ENCODE results near the gene CYP2W1.

The CYP2W1 gene

DNA sequence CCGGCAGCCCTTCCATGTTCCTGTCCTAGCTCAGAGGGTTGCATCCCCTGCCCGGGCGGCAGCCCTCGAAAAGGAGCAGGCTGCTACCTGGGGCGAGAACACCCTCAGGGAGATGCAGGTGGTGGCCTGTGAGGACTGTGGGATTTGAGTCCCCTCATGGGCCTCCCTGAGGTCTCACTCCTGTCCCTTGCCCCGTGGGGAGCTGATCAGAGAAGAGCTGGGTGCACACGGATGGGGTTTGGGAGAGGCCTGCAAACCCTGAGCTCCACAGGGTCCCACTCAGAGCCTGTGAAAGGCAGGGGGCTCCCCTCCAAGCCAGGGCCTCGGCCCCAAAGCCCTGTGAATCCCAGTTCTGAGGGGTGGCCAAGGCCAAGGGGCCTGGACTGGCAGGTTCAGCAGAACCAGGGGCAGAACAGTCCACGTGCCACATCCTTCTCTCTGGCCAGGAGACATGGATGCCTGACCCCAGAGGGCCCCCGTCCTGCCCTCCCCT lies 424 bp upstream of the CYP2W1 start:
- DNase-seq, result no peak

DNA sequence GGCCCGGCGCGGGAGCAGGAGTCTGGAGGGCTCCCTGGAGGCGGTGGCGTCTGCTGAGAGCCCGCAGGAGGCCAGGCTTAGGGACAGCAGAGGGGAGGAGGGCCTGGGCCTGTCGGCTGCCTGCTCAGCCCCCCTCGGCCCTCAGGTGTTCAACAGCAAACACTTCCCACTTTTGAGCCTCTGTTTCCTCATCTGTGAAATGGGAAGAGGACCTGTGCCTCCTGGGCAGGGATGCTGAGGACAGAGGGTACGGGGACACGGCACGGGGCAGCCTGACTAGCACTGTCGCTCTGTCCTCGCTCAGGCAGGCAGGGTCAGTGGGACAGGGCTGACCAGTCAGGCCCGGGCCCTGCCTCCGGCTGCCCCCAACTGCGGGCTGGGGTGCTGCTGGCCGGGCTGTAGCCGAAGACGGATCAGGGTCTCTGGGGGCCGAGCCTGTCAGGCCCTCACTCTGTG lies 663 bp downstream of the CYP2W1 start:
- no peak for DNase-seq

DNA sequence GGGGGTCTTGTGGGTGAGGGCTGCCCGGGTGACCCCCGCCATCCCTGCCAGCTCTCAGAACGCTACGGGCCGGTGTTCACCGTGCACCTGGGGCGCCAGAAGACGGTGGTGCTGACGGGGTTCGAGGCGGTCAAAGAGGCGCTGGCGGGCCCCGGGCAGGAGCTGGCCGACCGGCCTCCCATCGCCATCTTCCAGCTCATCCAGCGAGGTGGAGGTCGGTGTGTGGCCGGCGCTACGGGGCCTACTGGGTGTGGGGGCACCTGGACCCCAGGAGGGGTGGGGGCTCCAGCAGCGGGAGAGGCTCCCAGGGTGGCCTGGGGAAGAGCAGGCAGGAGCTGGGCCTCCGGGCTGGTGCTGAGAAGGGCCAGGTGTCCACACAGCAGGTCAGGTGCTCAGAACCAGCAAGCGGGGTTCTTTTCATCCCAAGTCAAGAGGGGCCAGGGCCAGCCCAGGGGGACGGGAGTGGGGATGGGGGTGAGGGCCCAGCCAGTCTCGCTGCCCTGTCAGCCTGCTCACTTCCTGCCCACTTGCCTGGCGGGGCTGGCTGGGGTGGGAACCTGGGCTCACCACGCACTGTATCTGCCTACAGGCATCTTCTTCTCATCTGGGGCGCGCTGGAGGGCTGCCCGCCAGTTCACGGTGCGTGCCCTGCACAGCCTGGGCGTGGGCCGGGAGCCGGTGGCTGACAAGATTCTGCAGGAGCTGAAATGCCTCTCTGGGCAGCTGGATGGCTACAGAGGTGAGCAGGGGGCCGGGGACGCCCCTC lies 1.6 kb downstream of the CYP2W1 start:
- no peak for DNase-seq

DNA sequence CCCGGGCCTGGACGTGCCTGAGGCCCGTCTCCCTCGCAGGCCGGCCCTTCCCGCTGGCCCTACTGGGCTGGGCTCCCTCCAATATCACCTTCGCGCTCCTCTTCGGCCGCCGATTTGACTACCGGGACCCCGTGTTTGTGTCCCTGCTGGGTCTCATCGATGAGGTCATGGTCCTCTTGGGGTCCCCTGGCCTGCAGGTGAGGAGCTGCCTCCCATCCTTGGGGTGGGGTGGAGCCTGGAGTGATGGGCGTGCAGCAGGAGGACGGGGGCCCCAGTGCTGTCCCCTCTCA lies 2.1 kb downstream of the CYP2W1 start:
- no peak for DNase-seq

DNA sequence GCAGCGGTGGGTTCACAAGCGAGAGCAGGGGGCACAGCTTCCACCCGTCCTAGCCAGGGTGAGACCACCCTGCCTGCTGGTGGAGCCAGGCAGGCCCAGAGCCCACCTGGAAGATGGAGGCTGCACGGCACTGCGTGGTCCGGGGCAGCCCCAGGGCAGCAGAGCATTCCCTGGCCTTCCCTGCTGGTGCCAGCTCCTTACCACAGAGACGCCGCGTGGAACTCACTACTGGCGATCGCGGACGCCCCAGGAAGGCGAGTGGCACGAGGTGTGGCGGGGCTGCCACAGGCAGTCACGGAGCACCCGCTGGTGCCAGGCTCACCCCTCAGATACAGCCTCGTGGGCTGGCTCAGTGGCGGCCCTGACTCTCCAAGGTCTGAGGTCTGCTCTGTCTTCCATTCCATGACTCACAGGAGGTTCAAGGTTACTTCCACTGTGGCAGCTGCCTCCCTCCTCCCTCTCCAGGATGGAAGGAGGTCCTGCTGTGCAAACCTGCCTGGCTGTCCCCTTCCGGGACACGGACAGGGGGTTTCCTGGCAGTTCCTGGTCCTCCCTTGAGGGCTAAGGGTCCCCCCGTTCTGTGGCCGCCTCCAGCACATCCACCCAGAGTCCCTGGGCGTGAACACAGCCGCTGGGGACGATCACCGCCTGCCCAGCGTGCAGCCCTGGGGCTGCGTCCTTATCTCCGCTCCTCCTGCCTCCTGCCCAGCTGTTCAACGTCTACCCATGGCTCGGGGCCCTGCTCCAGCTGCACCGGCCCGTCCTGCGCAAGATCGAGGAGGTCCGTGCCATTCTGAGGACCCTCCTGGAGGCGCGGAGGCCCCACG lies 3.1 kb downstream of the CYP2W1 start:
- no peak for DNase-seq

DNA sequence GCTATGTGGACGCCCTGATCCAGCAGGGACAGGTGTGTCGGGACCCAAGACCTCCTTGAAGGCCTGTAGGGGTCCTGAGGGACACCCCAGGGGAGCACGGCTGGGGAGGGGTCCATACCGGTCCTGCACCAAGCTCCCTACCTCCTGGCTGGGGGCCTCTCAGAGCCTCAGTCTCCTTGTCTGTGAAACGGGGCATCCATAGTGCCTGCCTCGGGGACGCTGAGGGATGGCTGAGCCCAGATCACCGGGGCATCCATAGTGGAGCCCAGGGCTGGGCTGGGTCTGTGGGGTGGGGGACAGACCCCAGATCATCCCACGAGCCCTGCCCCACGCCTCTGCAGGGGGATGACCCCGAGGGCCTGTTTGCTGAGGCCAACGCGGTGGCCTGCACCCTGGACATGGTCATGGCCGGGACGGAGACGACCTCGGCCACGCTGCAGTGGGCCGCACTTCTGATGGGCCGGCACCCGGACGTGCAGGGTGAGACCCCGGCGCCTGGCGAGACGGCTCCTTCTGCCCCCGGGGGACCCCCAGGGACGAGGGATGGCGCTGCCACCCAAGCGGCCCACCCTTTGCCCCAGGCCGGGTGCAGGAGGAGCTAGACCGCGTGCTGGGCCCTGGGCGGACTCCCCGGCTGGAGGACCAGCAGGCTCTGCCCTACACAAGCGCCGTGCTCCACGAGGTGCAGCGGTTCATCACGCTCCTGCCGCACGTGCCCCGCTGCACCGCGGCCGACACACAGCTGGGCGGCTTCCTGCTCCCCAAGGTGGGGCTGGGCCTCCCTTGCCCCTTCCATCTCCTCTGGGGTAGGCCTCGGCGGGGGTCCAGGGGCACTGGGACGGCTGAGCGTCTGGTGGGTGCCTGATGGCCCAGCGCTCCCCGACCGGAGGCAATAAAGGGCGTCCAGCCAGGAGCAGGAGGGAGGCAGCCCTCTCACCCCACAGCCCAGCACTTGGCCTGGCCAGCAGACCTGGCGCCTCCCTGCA lies 4.1 kb downstream of the CYP2W1 start:
- no peak for DNase-seq

DNA sequence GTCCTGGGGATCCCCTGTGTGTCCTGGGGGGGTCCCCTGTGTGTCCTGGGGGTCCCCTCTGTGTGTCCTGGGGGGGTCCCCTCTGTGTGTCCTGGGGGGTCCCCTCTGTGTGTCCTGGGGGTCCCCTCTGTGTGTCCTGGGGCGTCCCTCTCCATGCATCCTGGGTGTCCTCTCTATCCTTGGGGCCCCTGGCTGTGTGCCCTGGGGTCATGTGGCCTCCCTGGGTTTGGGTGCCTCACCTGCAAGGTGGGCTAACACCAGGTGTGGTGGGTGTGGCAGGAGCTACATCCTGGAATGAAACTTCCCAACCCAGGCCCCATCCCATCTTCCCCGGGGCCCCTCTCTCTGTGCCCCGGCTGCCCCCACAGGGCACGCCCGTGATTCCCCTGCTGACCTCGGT lies 4.9 kb downstream of the CYP2W1 start:
- no peak for DNase-seq

DNA sequence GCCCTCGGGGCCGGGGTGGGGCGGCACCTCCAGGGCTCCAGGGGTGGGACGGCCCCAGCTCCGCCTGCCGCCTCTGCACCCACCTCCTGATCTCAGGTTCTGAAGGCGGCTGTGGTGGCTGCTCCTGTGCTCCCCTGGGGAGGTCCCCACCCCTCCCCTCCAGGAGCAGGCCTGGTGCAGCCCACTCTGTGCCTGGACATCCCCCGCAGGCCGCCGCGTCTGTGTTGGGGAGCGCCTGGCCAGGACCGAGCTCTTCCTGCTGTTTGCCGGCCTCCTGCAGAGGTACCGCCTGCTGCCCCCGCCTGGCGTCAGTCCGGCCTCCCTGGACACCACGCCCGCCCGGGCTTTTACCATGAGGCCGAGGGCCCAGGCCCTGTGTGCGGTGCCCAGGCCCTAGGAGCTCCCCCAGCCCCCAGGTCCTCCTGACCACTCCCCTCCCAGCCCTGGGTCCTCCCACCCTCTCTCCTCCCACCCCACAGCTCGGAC lies 5.5 kb downstream of the CYP2W1 start:
- DNase-seq, result no peak

DNA sequence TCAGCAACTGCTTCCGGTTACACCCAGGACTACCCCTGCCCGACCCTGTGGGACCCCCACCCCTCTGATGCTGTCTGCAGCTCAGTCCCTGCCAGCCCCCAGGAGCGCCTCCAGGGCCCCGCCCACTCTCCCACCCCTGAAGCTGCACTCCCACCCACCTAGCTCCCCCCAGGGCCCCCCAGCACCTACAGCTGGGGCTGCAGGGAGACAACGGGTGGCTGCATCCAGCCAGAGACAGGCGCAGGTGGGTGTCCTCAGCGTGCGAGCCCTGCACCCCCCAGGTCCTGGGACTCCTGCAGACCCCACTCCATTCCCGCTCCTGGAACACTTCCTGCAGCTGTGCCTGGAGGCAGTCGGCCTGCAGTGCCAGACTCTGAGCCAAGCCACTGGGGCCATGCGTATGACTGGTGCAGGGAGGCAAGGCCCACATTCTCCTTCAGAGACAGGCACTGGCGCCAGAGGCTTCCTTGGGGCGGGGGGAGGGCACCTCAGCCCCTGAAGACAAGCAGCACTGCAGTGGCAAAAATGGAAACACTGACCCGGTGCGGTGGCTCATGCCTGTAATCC lies 6.1 kb downstream of the CYP2W1 start:
- DNase-seq, result no peak

DNA sequence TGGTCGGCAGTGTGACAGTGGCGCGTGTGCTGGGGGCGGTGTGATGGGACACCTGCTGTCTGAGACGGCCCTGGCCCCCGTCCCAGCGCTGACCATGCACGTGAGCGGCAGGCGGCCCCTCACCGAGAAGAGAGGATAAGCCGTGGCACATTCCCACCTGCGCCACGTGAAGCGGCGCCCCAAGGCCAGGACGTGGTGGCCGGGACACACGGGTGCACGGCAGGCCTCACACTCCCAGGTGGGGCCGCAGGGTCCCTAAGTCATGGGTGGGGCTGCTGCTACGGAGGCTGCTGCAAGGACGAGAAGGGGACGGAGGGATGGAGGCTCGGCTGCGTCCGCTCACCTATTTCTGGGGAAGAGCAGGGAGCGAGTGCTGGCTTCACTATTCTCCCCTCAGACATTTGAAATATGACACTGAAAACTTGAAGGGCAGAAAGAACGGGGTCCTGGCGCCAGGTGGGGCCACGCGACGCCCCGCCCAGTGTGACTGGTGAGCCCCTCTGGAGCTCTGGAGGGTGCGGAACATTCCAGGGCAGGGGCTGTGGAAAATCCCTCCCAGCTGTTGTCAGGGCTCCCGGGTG lies 7.5 kb downstream of the CYP2W1 start:
- DNase-seq, result no peak

DNA sequence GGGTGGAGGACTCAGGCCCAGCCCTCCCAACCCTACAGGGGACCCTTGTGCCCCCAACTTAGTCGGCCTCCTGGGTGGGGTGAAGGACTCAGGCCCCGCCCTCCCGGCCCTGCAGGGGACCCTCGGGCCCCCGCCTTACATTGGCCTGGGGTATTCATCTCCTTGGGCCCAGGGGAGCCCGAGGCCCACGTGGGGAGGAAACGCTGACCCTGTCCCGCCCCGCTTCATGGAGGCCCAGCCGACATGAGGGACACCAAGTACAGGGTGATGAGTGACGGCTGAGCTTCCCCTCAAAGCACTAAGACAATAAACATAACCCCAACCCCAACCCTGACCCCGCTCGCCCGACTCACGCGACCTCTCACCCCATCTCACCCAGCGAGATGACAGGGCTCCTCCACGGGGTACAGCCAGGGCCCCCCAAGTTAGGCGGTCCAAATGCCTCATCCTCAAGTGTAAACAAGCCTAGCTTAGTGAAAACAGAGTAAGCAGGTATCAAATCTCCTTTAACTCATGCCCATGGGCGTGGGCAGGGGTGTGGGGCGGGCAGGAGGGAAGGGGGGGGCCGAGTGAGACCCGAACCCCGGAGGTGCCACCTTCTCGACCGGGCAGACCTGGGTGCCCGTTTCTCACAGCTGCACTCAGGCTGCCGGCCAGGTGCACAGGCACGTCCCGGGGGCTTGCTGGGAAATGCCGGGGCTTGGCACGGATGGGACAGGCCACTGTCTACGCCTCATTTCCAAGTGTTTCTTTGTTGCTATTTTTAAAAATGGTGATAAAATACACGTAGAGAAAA lies 8.2 kb downstream of the CYP2W1 start:
- no peak for DNase-seq

DNA sequence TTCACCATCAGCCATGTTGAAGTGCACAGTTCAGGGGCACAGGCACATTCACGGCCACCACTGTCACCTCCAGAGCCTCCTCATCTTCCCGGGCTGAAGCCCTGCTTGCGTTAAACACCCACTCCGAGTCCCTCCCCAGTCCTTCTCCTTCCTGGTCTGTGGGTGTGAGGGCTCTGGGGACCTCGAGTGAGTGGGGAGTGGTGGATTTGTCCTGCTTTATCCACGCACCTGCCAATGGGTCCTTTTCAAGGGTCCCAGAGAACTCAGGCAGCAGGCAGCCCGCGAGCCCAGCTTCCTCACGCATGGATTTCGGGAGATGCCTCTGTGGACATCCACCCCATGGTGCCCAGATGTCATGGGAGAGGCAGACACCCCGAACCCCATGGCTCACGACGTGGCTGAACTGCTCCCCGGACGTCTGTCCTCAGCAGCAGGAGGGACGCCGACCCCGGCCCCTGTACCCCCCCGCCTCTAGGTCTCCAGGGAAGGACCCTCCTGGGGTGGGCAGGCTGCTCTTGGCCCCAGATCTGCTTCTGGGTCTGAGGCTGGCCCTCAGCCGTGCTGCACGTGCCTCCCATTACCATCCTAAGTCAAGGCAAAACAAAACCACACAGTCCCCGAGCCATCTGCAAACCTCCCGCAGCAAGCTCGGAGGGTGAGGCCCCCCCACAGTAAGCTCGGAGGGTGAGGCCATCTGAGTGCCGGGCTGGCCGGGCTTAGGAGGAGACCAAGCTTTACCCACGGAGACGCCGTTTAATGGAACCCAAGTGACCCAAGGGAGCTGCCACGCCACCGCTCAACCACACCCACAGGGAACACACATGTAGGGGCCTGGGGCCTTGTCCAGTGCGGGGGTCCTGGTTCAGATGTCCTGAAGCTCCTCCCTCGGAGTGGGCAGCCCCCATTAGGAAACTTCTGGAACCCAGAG lies 9.0 kb downstream of the CYP2W1 start:
- DNase-seq, result no peak

DNA sequence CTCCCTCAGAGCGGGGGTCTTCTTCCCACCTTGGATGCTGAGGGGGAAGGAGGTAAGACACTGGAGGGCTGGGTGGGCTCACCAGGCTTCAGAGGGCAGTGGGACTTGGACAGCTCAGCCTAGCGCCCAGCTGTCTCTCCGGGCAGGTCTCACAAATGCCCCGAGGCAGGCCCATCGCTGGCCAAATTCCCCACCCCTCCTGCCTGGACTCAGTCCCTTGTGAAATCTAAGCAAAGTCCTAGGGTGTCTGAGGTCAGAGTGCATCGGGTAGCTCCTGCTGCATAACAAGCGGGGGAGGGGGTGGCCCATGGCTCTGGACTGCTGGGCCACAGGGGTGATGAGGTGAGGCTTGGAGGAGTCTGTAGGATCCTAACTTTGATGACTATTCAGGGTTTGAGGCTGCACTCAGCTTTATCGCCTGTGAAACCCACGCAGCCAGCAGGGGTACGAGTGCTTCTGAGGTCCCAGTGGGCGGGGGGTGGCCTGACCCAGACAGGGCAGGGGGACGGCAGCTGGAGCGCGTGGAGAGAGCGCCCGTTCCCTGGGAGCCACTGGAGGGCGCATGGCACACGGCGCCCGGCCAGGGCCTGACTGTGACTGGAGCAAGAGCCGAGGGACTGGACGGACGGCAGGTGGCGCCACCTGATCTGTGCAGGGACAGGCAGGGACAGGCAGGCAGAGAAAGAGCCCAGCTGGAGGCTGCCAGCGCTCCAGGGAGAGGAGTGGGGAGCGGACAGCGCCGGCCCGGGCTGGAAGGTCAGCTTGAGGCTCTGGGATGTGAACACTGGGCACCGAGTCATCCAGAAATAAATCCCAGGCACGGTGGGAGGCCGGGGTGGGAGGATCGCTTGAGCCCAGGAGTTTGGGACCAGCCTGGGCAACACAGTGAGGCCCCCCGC lies 10.0 kb downstream of the CYP2W1 start:
- no peak for DNase-seq

DNA sequence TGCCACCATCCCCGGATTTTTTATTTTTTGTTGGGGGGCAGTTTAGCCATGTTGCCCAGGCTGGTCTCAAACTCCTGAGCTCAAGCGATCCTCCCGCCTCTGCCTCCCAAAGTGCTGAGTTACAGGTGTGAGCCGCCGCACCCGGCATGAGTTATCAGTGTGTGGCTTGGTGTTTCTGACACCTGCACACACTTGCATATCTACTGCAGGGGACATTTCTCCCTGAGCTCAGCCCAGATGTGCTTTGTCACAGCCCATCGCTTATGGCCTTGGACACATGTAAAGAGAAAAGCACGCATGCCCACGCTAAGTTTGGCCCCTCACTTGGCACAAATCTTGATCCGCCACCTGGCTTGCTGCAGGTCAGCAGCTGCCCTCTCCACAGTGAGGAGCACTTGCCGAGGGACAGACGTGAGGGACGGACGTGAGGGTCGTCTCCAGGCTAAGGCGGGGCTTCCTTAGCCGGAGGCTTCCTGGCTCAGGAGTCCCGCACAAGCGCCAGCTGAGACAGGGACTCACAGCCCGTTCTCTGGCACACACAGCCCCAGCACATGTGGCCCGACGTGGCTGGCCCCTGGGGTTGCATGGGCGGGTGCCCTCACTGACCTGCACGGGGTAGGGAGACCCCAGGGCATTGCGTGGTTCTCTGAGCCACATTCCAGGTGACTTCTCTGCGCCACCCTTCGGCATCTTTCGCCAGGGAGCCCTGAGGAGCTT lies 11.8 kb downstream of the CYP2W1 start:
- DNase-seq, result no peak

DNA sequence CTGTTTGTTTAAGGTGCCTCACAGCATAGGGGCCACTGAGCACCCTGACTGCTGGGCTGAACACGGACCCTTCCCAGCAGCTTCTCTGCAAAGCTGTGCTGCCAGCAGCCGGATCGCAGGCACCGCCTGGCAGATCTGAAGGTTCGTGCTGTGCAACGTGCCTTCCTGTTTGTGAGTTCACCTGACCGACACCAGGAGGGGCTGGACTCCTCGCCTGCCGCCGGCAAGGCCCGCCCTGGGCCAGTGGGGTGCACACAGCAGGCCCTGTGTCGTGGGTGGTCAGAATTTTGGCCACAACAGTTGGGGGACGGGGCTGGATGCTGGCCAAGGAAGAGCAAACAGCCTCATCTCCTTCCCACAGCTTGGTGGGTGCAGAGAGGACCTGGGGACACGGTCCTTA lies 12.6 kb downstream of the CYP2W1 start:
- no peak for DNase-seq

DNA sequence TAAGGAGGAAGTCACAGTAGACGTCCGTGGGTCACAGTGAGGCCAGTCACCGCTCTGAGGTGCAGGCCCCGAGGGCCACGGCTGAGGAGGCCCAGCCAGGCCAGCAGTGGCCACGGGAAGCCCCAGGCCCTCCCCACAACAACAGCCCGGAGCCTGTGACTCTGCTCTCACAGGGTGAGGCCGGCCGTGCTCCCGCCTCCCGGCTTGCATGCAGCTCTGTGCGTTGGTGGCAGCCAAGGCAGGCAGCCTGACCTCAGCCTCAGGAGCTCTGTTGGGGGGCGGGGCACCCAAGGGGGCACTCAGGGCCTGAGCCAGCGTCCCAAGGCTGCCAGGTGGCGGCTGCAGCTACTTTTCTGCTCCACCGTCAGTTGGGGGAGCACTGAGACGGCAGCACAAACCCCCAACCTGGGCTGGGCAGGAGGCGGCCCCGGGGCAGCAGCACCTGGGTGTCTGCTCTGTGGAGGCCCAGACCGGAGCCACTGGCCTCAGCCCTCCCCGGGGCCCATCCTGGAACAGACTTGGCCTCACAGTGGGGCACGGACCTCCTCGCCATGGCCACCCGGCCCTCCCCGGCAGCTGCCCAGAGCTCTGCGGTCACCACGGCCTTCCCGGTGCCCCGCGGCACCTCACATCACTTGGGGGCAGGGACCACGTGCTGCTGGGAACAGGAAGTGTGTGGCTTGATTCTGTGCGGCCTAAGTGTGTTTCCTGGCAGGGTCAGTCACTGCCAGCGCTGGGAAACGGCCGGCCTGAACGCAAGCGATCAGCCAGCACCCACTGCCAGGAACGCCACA lies 13.3 kb downstream of the CYP2W1 start:
- DNase-seq, result no peak
